ENCODE results near the gene ONECUT3. TPM values are rescaled to one million over a fixed set of nuclear protein-coding genes. Genes with fewer than 3 reads are reported as not detected.

ONECUT3 gene
- polyA plus RNA-seq, 4 donors: 0.03 to 0.05 (median 0.03) TPM; not detected in 1

GRCh38 chr19:1766800-1767352 lies 13.6 kb downstream of the ONECUT3 start:
- DNase-seq (ENCODE audit: low read depth in 4 of 4, low spot score in 3 of 4): no peak

- no peak for DNase-seq (ENCODE audit: low read depth in 4 of 4, low spot score in 3 of 4)
Measured at GRCh38 chr19:1767464-1767933, 14.2 kb downstream of the ONECUT3 start.

- no peak for DNase-seq (ENCODE audit: low read depth in 4 of 4, low spot score in 3 of 4)
Measured at GRCh38 chr19:1768248-1768647, 14.9 kb downstream of the ONECUT3 start.

- DNase-seq (ENCODE audit: low read depth in 4 of 4, low spot score in 3 of 4): no peak
Measured at GRCh38 chr19:1768918-1769644, 15.8 kb downstream of the ONECUT3 start.

GRCh38 chr19:1769645-1769985 lies 16.3 kb downstream of the ONECUT3 start:
- DNase-seq (ENCODE audit: low read depth in 4 of 4, low spot score in 3 of 4): no peak

- no peak for DNase-seq (ENCODE audit: low read depth in 4 of 4, low spot score in 3 of 4)
Measured at GRCh38 chr19:1770866-1771576, 17.7 kb downstream of the ONECUT3 start.

- no peak for DNase-seq (ENCODE audit: low read depth in 4 of 4, low spot score in 3 of 4)
Measured at GRCh38 chr19:1773184-1773583, 19.9 kb downstream of the ONECUT3 start.

- no peak for DNase-seq (ENCODE audit: low read depth in 4 of 4, low spot score in 3 of 4)
Measured at GRCh38 chr19:1774989-1775772, 21.9 kb downstream of the ONECUT3 start.

GRCh38 chr19:1775951-1776605 lies 22.8 kb downstream of the ONECUT3 start:
- no peak for DNase-seq (ENCODE audit: low read depth in 4 of 4, low spot score in 3 of 4)

GRCh38 chr19:1776606-1777147 lies 23.4 kb downstream of the ONECUT3 start:
- DNase-seq (ENCODE audit: low read depth in 4 of 4, low spot score in 3 of 4): no peak

GRCh38 chr19:1777149-1777548 lies 23.8 kb downstream of the ONECUT3 start:
- no peak for DNase-seq (ENCODE audit: low read depth in 4 of 4, low spot score in 3 of 4)

GRCh38 chr19:1779574-1779973 lies 26.3 kb downstream of the ONECUT3 start:
- no peak for DNase-seq (ENCODE audit: low read depth in 4 of 4, low spot score in 3 of 4)

GRCh38 chr19:1780272-1780958 lies 27.1 kb downstream of the ONECUT3 start:
- no peak for DNase-seq (ENCODE audit: low read depth in 4 of 4, low spot score in 3 of 4)

- no peak for DNase-seq (ENCODE audit: low read depth in 4 of 4, low spot score in 3 of 4)
Measured at GRCh38 chr19:1782521-1782920, 29.2 kb downstream of the ONECUT3 start.

GRCh38 chr19:1783354-1783753 lies 30.0 kb downstream of the ONECUT3 start:
- DNase-seq (ENCODE audit: low read depth in 4 of 4, low spot score in 3 of 4): no peak

- no peak for DNase-seq (ENCODE audit: low read depth in 4 of 4, low spot score in 3 of 4)
Measured at GRCh38 chr19:1783874-1784273, 30.6 kb downstream of the ONECUT3 start.

GRCh38 chr19:1785310-1785709 lies 32.0 kb downstream of the ONECUT3 start:
- no peak for DNase-seq (ENCODE audit: low read depth in 4 of 4, low spot score in 3 of 4)

- no peak for DNase-seq (ENCODE audit: low read depth in 4 of 4, low spot score in 3 of 4)
Measured at GRCh38 chr19:1786668-1787067, 33.4 kb downstream of the ONECUT3 start.

- DNase-seq (ENCODE audit: low read depth in 4 of 4, low spot score in 3 of 4): no peak
Measured at GRCh38 chr19:1787116-1787515, 33.8 kb downstream of the ONECUT3 start.

All from left renal pelvis (tissue), 4 donors.